Smooth muscle cell (in vitro differentiated cells): ENCODE data around the gene ARL6. TPM values are rescaled to one million over a fixed set of nuclear protein-coding genes. Genes with fewer than 3 reads are reported as not detected.

ENCODE experiments used
- DNase-seq: peaks from one replicate; lab custom pipeline; 2025; ENCODE audit not compliant: unreplicated experiment; lab: John Stamatoyannopoulos, UW
- H2AFZ ChIP-seq: fragments of 200-600 bp; sonication (generic); 2 replicates; pipeline ENCODE4 v1.6.0; 2016; ENCODE audit warnings: antibody characterized with exemption, low read depth, mild to moderate bottlenecking
- H3F3A ChIP-seq: fragments of 200-600 bp; sonication (generic); 2 replicates; pipeline ENCODE4 v1.6.0; 2017; ENCODE audit warnings: antibody characterized with exemption, low read depth
- H3K27ac ChIP-seq: fragments of 200-600 bp; sonication (generic); 2 replicates; pipeline ENCODE4 v1.5.1; 2016; ENCODE audit warnings: low read depth, mild to moderate bottlenecking
- H3K27me3 ChIP-seq: fragments of 200-600 bp; sonication (generic); 2 replicates; pipeline ENCODE4 v1.6.1; 2016; ENCODE audit warnings: low read depth, mild to moderate bottlenecking
- H3K36me3 ChIP-seq: fragments of 200-600 bp; sonication (generic); 2 replicates; pipeline ENCODE4 v1.5.1; 2016; ENCODE audit warnings: low read depth
- H3K4me1 ChIP-seq: fragments of 200-600 bp; sonication (generic); 2 replicates; pipeline ENCODE4 v1.5.1; 2016; ENCODE audit warnings: low read depth
- H3K4me2 ChIP-seq: fragments of 200-600 bp; sonication (generic); 2 replicates; pipeline ENCODE4 v1.6.0; 2016; ENCODE audit warnings: mild to moderate bottlenecking
- H3K4me3 ChIP-seq: fragments of 200-600 bp; sonication (generic); 2 replicates; pipeline ENCODE4 v1.5.1; 2016; ENCODE audit warnings: mild to moderate bottlenecking
- H3K79me2 ChIP-seq: fragments of 200-600 bp; sonication (generic); 2 replicates; pipeline ENCODE4 v1.6.0; 2016; ENCODE audit warnings: low read depth, mild to moderate bottlenecking
- H3K9ac ChIP-seq: fragments of 200-600 bp; sonication (generic); 2 replicates; pipeline ENCODE4 v1.6.0; 2016; ENCODE audit warnings: low read depth
- H3K9me3 ChIP-seq: fragments of 200-600 bp; sonication (generic); replicated peaks from 2 replicates; pipeline ENCODE4 v1.5.1; 2016; ENCODE audit warnings: low read depth
- H4K20me1 ChIP-seq: fragments of 200-600 bp; sonication (generic); 2 replicates; pipeline ENCODE4 v1.6.0; 2016; ENCODE audit warnings: low read depth
- CTCF ChIP-seq: fragments of 200-600 bp; sonication (generic); IDR thresholded peaks from 2 replicates; pipeline ENCODE4 v1.5.1; 2017; ENCODE audit warnings: borderline replicate concordance, mild to moderate bottlenecking, antibody characterized with exemption; ENCODE audit not compliant: insufficient read depth, poor library complexity, severe bottlenecking
- WGBS: methylation state at CpG from one replicate; pipeline ENCODE4 v1.1.7; 2016; ENCODE audit warnings: low lambda C conversion rate; 5-methylcytosine and 5-hydroxymethylcytosine counted together
- polyA plus RNA-seq: library from polyadenylated mRNA; unstranded; fragments of >200 nt; fragmentation: Nextera tagmentation; extraction: Ambion mirVana; gene quantifications from 2 replicates; pipeline ENCODE4 v1.2.1, GENCODE V29; 2016
- total RNA-seq: library from RNA; depleted of rRNA; stranded (reverse); fragments of >200 nt; gene quantifications from 2 replicates; pipeline ENCODE4 v1.2.3, GENCODE V29; 2014

Gene ARL6
- total and polyA plus RNA-seq, 2 experiments from 2014 or later = 5.3 to 27.0 TPM

GRCh38 chr3:97721446-97721845, 43.1 kb upstream of the ARL6 start:
- Histone ChIP-seq H2AFZ (no peak overlapping the region), H3K36me3 (no peaks in the 10 kb centered on the region), H3K9me3 (no peaks in the 10 kb centered on the region), H3K27me3 (no peaks in the 10 kb centered on the region), H3K4me1 (no peaks in the 10 kb centered on the region), H3K9ac (no peak overlapping the region), H3F3A (no peaks in the 10 kb centered on the region), H4K20me1 (no peaks in the 10 kb centered on the region), H3K27ac (no peak overlapping the region), H3K4me2 (no peak overlapping the region), H3K79me2 (no peaks in the 10 kb centered on the region), H3K4me3 (no peak overlapping the region)
- 85% methylated on average over 2 of the region's 2 CpGs for WGBS
- TF ChIP-seq CTCF = no peak
- DNase-seq = no peak

DNA sequence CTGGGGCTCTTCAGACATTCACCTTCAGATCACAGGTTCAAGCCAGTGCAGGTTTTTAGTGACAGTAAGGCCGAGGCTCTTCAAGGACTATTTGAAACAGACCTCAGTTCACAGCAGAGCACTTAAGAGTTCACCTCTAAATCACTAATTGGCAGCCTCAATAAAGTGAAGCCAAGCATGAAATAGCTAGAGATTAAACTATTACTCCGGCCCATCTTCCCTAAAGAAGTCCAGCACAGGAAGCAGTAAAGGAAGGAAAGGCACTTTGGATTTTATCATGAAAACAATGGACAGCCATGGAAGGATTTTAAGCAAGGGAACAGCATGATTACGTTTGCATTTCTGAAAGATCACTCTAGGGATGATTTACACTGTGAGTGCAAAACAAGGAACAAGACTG, 27.6 kb upstream of the ARL6 start:
- Histone ChIP-seq H3K27ac (no peak overlapping the region), H3K4me1 (no peaks in the 10 kb centered on the region), H4K20me1 (no peaks in the 10 kb centered on the region), H3K79me2 (no peaks in the 10 kb centered on the region), H3K9ac (no peak overlapping the region), H3K4me3 (no peak overlapping the region), H2AFZ (no peak overlapping the region), H3K36me3 (no peaks in the 10 kb centered on the region), H3K9me3 (no peaks in the 10 kb centered on the region), H3K4me2 (no peak overlapping the region), H3F3A (no peaks in the 10 kb centered on the region), H3K27me3 (no peaks in the 10 kb centered on the region)
- TF ChIP-seq CTCF = no peak
- DNase-seq = no peak
- 39% methylated on average over 3 of the region's 3 CpGs for WGBS

- TF ChIP-seq CTCF = no peak
- H3K4me2 ChIP-seq = no peak overlapping the region
- no peaks in the 10 kb centered on the region for H3F3A ChIP-seq
- no peak for DNase-seq
- H3K27ac ChIP-seq = no peak overlapping the region
- H3K4me1 ChIP-seq = no peaks in the 10 kb centered on the region
- no peaks in the 10 kb centered on the region for H3K9me3 ChIP-seq
- WGBS = 77% methylated on average over 1 of the region's 1 CpG
- no peak overlapping the region for H3K9ac ChIP-seq
- H3K27me3 ChIP-seq = no peaks in the 10 kb centered on the region
- H2AFZ ChIP-seq = no peak overlapping the region
- H3K4me3 ChIP-seq = no peak overlapping the region
- no peaks in the 10 kb centered on the region for H3K36me3 ChIP-seq
- H4K20me1 ChIP-seq = no peaks in the 10 kb centered on the region
- no peaks in the 10 kb centered on the region for H3K79me2 ChIP-seq
Observed at GRCh38 chr3:97738761-97739160, 25.8 kb upstream of the ARL6 start.

DNA sequence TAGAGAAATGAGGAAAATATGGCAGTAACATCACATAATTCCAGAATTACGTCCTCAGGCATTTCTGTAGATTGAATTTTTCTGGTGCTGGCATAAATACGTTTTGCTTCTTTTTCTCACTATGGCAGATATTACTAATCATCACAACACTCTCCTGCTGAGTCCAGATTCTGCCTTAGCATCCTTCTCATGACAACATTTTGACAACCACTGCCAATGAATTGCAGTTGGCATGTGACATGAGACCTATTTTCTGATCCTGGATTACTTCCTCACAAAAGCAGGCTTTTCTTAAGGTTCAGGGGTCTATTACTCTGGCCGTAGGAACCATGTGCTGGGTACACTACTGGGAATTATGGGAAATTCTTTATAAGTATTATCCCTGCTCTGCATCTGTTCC, 22.5 kb upstream of the ARL6 start:
- H3K9ac ChIP-seq = no peak overlapping the region
- no peaks in the 10 kb centered on the region for H4K20me1 ChIP-seq
- no peak for DNase-seq
- WGBS = 79% methylated on average over 3 of the region's 3 CpGs
- no peaks in the 10 kb centered on the region for H3K9me3 ChIP-seq
- H3K79me2 ChIP-seq = no peaks in the 10 kb centered on the region
- H3F3A ChIP-seq = no peaks in the 10 kb centered on the region
- H3K36me3 ChIP-seq = no peaks in the 10 kb centered on the region
- H3K27me3 ChIP-seq = no peaks in the 10 kb centered on the region
- H3K4me3 ChIP-seq = no peak overlapping the region
- H3K4me1 ChIP-seq = no peaks in the 10 kb centered on the region
- no peak for TF ChIP-seq CTCF
- no peak overlapping the region for H2AFZ ChIP-seq
- no peak overlapping the region for H3K27ac ChIP-seq
- no peak overlapping the region for H3K4me2 ChIP-seq
